SK-N-SH (cell line): ENCODE measurements around the gene CD68. TPM values are rescaled to one million over a fixed set of nuclear protein-coding genes. Genes with fewer than 3 reads are reported as not detected.

Experiments used
- CTCF ChIA-PET: fragments of 300-600, 350-600 bp; formaldehyde crosslinking; extraction: SDS; loops from one replicate; lab custom pipeline; 2021; lab: Yijun Ruan, JAX
- POLR2A ChIA-PET: fragments of 350-600 bp; sonication (Branson Sonifier 250); formaldehyde crosslinking; extraction: SDS; loops from one replicate; lab custom pipeline; 2020; ENCODE audit warnings: antibody characterized with exemption, inconsistent platforms; lab: Yijun Ruan, JAX
- DNase-seq: peaks from one replicate; pipeline ENCODE4 v3.0.0; 2012
- H2AFZ ChIP-seq: fragments of 200-600 bp; sonication (generic); 2 replicates; pipeline ENCODE4 v1.8.1; 2016; ENCODE audit warnings: antibody characterized with exemption, mild to moderate bottlenecking, low read depth
- H3F3A ChIP-seq: fragments of 200-600 bp; sonication (generic); replicated peaks from 2 replicates; pipeline ENCODE3; 2016; ENCODE audit warnings: antibody characterized with exemption, mild to moderate bottlenecking; ENCODE audit not compliant: insufficient read depth
- H3K27ac ChIP-seq, 2 experiments: fragments of 200-500 bp in 1 of 2; fragments of 200-600 bp in 1 of 2; sonication (Bioruptor generic) in 1 of 2; sonication (generic), shearing (Covaris generic) in 1 of 2; 2 replicates each; pipeline versions ENCODE4 v1.5.1 to v1.6.1; 2014 to 2016; ENCODE audit warnings: low read depth in 2 of 2, inconsistent platforms in 1 of 2, low read length in 1 of 2, mild to moderate bottlenecking in 1 of 2, mixed read lengths in 1 of 2
- H3K27me3 ChIP-seq: fragments of 200-600 bp; sonication (generic), shearing (Covaris generic); 2 replicates; pipeline ENCODE4 v1.6.1; 2016; ENCODE audit warnings: mixed run types; ENCODE audit not compliant: insufficient read depth
- H3K36me3 ChIP-seq, 2 experiments: fragments of 200-500 bp in 1 of 2; fragments of 200-600 bp in 1 of 2; sonication (Bioruptor generic) in 1 of 2; sonication (generic) in 1 of 2; replicated peaks in 1 of 2; 2 replicates each; pipeline versions ENCODE3 to v1.5.1; 2014 to 2016; ENCODE audit warnings: low read length in 1 of 2, mild to moderate bottlenecking in 1 of 2; ENCODE audit not compliant: insufficient read depth in 2 of 2, control insufficient read depth in 1 of 2
- H3K4me1 ChIP-seq, 2 experiments: fragments of 200-500 bp in 1 of 2; fragments of 200-600 bp in 1 of 2; sonication (Bioruptor generic) in 1 of 2; sonication (generic), shearing (Covaris generic) in 1 of 2; 2 replicates each; pipeline versions ENCODE4 v1.5.1 to v1.6.1; 2014 to 2016; ENCODE audit warnings: low read depth in 1 of 2, low read length in 1 of 2, mixed run types in 1 of 2; ENCODE audit not compliant: insufficient read depth in 2 of 2, control insufficient read depth in 1 of 2
- H3K4me2 ChIP-seq: fragments of 200-600 bp; sonication (generic), shearing (Covaris generic); 2 replicates; pipeline ENCODE4 v1.6.1; 2017; ENCODE audit warnings: mixed run types
- H3K4me3 ChIP-seq, 2 experiments: fragments of 200-500 bp in 1 of 2; fragments of 200-600 bp in 1 of 2; sonication (Bioruptor generic) in 1 of 2; sonication (generic), shearing (Covaris generic) in 1 of 2; 2 replicates each; pipeline versions ENCODE4 v1.5.1 to v1.8.1; 2014 to 2016; ENCODE audit warnings: low read depth in 2 of 2, inconsistent platforms in 1 of 2, low read length in 1 of 2, mild to moderate bottlenecking in 1 of 2, mixed read lengths in 1 of 2, moderate library complexity in 1 of 2
- H3K79me2 ChIP-seq: fragments of 200-600 bp; sonication (generic); 2 replicates; pipeline ENCODE4 v1.8.1; 2017; ENCODE audit warnings: mild to moderate bottlenecking; ENCODE audit not compliant: insufficient read depth
- H3K9ac ChIP-seq: fragments of 200-600 bp; sonication (generic); 2 replicates; pipeline ENCODE4 v1.6.1; 2017; ENCODE audit warnings: mixed run types
- H3K9me2 ChIP-seq: fragments of 200-600 bp; sonication (generic); 2 replicates; pipeline ENCODE4 v1.6.1; 2017; ENCODE audit warnings: mixed run types
- H3K9me3 ChIP-seq: fragments of 200-600 bp; sonication (generic); 2 replicates; pipeline ENCODE4 v1.6.1; 2017; ENCODE audit warnings: mixed run types, mild to moderate bottlenecking, moderate library complexity
- H4K20me1 ChIP-seq: fragments of 200-600 bp; sonication (generic); 2 replicates; pipeline ENCODE4 v1.6.1; 2017; ENCODE audit warnings: mild to moderate bottlenecking, mixed run types; ENCODE audit not compliant: insufficient read depth
- CHD2 ChIP-seq: fragments of 150-350 bp; IDR thresholded peaks from 2 replicates; pipeline ENCODE4 v1.6.1; 2018; ENCODE audit warnings: low read length; ENCODE audit not compliant: partially characterized antibody
- ELF1 ChIP-seq: IDR thresholded peaks from 2 replicates; pipeline ENCODE4 v1.4.0; 2012
- FOSL2 ChIP-seq: IDR thresholded peaks from 2 replicates; pipeline ENCODE4 v1.4.0; 2012; ENCODE audit warnings: low read depth, mild to moderate bottlenecking, moderate library complexity, borderline replicate concordance
- JUND ChIP-seq: IDR thresholded peaks from 2 replicates; pipeline ENCODE4 v1.4.0; 2012
- MEF2A ChIP-seq: IDR thresholded peaks from 2 replicates; pipeline ENCODE4 v1.4.0; 2012; ENCODE audit warnings: low read depth, borderline replicate concordance
- NFIC ChIP-seq: IDR thresholded peaks from 2 replicates; pipeline ENCODE4 v1.4.0; 2012; ENCODE audit warnings: borderline replicate concordance
- NRF1 ChIP-seq: IDR thresholded peaks from 2 replicates; pipeline ENCODE4 v1.6.1; 2012; ENCODE audit warnings: low read depth, mild to moderate bottlenecking, low read length
- POLR2AphosphoS5 ChIP-seq: IDR thresholded peaks from 2 replicates; pipeline ENCODE4 v1.6.1; 2012; ENCODE audit warnings: low read depth, low read length
- RXRA ChIP-seq: IDR thresholded peaks from 2 replicates; pipeline ENCODE4 v1.4.0; 2012; ENCODE audit warnings: low read depth, mild to moderate bottlenecking, borderline replicate concordance
- SIN3A ChIP-seq: IDR thresholded peaks from 2 replicates; pipeline ENCODE4 v1.6.1; 2012; ENCODE audit warnings: low read depth, mild to moderate bottlenecking, low read length, moderate library complexity, borderline replicate concordance
- SMC3 ChIP-seq: IDR thresholded peaks from 2 replicates; pipeline ENCODE4 v1.6.1; 2012; ENCODE audit warnings: low read depth, low read length, improper control_type of control experiment
- TCF12 ChIP-seq: IDR thresholded peaks from 2 replicates; pipeline ENCODE4 v1.4.0; 2012
- WGBS: methylation state at CpG from one replicate; pipeline ENCODE4 v1.1.6; 2017; ENCODE audit warnings: low lambda C conversion rate; 5-methylcytosine and 5-hydroxymethylcytosine counted together
- polyA plus RNA-seq, 3 experiments: library from polyadenylated mRNA; depleted of rRNA; stranded (reverse); fragments of >200 nt; gene quantifications; 2 replicates each; pipeline ENCODE4 v1.2.3, GENCODE V29; 2012
- TF ChIP-seq, protein P1 (sequence below): IDR thresholded peaks from 2 replicates; pipeline ENCODE4; 2012
- TF ChIP-seq, protein P2 (sequence below): IDR thresholded peaks from 2 replicates; pipeline ENCODE4 v1.4.0; 2012; ENCODE audit warnings: low read depth, borderline replicate concordance
- TF ChIP-seq, protein P3 (sequence below): IDR thresholded peaks from 2 replicates; pipeline ENCODE4 v1.6.1; 2012; ENCODE audit warnings: mild to moderate bottlenecking, low read depth, low read length, moderate library complexity
- TF ChIP-seq, protein P4 (sequence below): fragments of 200-600 bp; sonication (generic); IDR thresholded peaks from 2 replicates; pipeline ENCODE4 v1.6.1; 2017; ENCODE audit warnings: antibody characterized with exemption, mild to moderate bottlenecking, moderate library complexity
- TF ChIP-seq, protein P5 (sequence below): IDR thresholded peaks from 2 replicates; pipeline ENCODE4 v1.4.0; 2012; ENCODE audit warnings: low read depth, borderline replicate concordance
- TF ChIP-seq, protein P6 (sequence below): fragments of 150-350 bp; IDR thresholded peaks from 2 replicates; pipeline ENCODE4 v1.6.1; 2017; ENCODE audit warnings: antibody characterized with exemption, low read length, low read depth, borderline replicate concordance

Gene CD68
- polyA plus RNA-seq, 1 of the 3 experiments (the other 2 are of a cell fraction), result 62.4 TPM

DNA sequence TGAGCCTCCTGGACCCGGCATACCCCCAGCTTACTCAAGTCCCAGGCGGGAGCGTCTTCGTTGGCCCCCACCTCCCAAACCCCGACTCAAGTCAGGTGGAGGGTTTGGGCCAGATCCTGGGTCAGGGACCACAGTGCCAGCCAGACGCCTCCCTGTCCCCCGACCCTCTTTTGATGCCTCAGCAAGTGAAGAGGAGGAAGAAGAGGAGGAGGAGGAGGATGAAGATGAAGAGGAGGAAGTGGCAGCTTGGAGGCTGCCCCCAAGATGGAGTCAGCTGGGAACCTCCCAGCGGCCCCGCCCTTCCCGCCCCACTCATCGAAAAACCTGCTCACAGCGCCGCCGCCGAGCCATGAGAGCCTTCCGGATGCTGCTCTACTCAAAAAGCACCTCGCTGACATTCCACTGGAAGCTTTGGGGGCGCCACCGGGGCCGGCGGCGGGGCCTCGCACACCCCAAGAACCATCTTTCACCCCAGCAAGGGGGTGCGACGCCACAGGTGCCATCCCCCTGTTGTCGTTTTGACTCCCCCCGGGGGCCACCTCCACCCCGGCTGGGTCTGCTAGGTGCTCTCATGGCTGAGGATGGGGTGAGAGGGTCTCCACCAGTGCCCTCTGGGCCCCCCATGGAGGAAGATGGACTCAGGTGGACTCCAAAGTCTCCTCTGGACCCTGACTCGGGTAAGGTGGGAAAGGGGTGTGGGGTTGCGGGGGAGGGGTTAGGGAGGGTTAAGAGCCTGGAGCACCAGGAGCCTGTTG lies 16.1 kb upstream of the CD68 start:
- no peak for DNase-seq
- Histone ChIP-seq H3K4me1 (peaks cover 12 to 40% of the 10 kb centered on the region in 2 experiments), H2AFZ (no peak overlapping the region), H3K36me3 (peaks cover 32 to 34% of the 10 kb centered on the region in 2 experiments), H3K9me3 (no peaks in the 10 kb centered on the region), H3K9me2 (no peaks in the 10 kb centered on the region), H3K27me3 (no peaks in the 10 kb centered on the region), H3F3A (peaks cover 9% of the 10 kb centered on the region), H3K4me2 (peak overlapping the region; percentile 92), H3K79me2 (peaks cover 61% of the 10 kb centered on the region), H3K4me3 (peak overlapping the region; percentile 88 to 90), H4K20me1 (no peaks in the 10 kb centered on the region), H3K27ac (no peak overlapping the region), H3K9ac (peak overlapping the region; percentile 93)
- POLR2A ChIA-PET, result interaction anchor here (1.3 kb wide), 1 partner anchor 11 kb away, joined by 5 read pairs; no protein-coding TSS in a partner anchor
- CTCF ChIA-PET, result interaction anchor here (10.7 kb wide), 1 partner anchor 52 kb away, joined by 236 read pairs; no protein-coding TSS in a partner anchor
- TF ChIP-seq RXRA (no peak), FOSL2 (no peak), POLR2AphosphoS5 (no peak), TCF12 (no peak), ELF1 (no peak), SMC3 (no peak), CHD2 (no peak), NRF1 (no peak), NFIC (no peak), MEF2A (no peak), SIN3A (no peak), JUND (no peak)
- TF ChIP-seq, protein P1, sequence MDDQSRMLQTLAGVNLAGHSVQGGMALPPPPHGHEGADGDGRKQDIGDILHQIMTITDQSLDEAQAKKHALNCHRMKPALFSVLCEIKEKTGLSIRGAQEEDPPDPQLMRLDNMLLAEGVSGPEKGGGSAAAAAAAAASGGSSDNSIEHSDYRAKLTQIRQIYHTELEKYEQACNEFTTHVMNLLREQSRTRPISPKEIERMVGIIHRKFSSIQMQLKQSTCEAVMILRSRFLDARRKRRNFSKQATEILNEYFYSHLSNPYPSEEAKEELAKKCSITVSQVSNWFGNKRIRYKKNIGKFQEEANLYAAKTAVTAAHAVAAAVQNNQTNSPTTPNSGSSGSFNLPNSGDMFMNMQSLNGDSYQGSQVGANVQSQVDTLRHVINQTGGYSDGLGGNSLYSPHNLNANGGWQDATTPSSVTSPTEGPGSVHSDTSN, result no peak
- TF ChIP-seq, protein P2, sequence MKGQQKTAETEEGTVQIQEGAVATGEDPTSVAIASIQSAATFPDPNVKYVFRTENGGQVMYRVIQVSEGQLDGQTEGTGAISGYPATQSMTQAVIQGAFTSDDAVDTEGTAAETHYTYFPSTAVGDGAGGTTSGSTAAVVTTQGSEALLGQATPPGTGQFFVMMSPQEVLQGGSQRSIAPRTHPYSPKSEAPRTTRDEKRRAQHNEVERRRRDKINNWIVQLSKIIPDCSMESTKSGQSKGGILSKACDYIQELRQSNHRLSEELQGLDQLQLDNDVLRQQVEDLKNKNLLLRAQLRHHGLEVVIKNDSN, result no peak
- TF ChIP-seq, protein P3, sequence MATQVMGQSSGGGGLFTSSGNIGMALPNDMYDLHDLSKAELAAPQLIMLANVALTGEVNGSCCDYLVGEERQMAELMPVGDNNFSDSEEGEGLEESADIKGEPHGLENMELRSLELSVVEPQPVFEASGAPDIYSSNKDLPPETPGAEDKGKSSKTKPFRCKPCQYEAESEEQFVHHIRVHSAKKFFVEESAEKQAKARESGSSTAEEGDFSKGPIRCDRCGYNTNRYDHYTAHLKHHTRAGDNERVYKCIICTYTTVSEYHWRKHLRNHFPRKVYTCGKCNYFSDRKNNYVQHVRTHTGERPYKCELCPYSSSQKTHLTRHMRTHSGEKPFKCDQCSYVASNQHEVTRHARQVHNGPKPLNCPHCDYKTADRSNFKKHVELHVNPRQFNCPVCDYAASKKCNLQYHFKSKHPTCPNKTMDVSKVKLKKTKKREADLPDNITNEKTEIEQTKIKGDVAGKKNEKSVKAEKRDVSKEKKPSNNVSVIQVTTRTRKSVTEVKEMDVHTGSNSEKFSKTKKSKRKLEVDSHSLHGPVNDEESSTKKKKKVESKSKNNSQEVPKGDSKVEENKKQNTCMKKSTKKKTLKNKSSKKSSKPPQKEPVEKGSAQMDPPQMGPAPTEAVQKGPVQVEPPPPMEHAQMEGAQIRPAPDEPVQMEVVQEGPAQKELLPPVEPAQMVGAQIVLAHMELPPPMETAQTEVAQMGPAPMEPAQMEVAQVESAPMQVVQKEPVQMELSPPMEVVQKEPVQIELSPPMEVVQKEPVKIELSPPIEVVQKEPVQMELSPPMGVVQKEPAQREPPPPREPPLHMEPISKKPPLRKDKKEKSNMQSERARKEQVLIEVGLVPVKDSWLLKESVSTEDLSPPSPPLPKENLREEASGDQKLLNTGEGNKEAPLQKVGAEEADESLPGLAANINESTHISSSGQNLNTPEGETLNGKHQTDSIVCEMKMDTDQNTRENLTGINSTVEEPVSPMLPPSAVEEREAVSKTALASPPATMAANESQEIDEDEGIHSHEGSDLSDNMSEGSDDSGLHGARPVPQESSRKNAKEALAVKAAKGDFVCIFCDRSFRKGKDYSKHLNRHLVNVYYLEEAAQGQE, result no peak
- TF ChIP-seq, protein P4, sequence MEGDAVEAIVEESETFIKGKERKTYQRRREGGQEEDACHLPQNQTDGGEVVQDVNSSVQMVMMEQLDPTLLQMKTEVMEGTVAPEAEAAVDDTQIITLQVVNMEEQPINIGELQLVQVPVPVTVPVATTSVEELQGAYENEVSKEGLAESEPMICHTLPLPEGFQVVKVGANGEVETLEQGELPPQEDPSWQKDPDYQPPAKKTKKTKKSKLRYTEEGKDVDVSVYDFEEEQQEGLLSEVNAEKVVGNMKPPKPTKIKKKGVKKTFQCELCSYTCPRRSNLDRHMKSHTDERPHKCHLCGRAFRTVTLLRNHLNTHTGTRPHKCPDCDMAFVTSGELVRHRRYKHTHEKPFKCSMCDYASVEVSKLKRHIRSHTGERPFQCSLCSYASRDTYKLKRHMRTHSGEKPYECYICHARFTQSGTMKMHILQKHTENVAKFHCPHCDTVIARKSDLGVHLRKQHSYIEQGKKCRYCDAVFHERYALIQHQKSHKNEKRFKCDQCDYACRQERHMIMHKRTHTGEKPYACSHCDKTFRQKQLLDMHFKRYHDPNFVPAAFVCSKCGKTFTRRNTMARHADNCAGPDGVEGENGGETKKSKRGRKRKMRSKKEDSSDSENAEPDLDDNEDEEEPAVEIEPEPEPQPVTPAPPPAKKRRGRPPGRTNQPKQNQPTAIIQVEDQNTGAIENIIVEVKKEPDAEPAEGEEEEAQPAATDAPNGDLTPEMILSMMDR, result no peak
- TF ChIP-seq, protein P5, sequence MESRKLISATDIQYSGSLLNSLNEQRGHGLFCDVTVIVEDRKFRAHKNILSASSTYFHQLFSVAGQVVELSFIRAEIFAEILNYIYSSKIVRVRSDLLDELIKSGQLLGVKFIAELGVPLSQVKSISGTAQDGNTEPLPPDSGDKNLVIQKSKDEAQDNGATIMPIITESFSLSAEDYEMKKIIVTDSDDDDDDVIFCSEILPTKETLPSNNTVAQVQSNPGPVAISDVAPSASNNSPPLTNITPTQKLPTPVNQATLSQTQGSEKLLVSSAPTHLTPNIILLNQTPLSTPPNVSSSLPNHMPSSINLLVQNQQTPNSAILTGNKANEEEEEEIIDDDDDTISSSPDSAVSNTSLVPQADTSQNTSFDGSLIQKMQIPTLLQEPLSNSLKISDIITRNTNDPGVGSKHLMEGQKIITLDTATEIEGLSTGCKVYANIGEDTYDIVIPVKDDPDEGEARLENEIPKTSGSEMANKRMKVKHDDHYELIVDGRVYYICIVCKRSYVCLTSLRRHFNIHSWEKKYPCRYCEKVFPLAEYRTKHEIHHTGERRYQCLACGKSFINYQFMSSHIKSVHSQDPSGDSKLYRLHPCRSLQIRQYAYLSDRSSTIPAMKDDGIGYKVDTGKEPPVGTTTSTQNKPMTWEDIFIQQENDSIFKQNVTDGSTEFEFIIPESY, result no peak
- TF ChIP-seq, protein P6, sequence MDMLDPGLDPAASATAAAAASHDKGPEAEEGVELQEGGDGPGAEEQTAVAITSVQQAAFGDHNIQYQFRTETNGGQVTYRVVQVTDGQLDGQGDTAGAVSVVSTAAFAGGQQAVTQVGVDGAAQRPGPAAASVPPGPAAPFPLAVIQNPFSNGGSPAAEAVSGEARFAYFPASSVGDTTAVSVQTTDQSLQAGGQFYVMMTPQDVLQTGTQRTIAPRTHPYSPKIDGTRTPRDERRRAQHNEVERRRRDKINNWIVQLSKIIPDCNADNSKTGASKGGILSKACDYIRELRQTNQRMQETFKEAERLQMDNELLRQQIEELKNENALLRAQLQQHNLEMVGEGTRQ, result no peak
- WGBS, result 87% methylated on average over 25 of the region's 30 CpGs
